ENCODE data around the gene SNRPA. TPM values are rescaled to one million over a fixed set of nuclear protein-coding genes. Genes with fewer than 3 reads are reported as not detected.
"Not testable (repeated sequence)": the region's sequence is repeated elsewhere in the genome, so short reads cannot be mapped to it uniquely, and the experiment has no call there.

SNRPA gene
- total RNA-seq, 1 donor, result 20.6 TPM

DNA sequence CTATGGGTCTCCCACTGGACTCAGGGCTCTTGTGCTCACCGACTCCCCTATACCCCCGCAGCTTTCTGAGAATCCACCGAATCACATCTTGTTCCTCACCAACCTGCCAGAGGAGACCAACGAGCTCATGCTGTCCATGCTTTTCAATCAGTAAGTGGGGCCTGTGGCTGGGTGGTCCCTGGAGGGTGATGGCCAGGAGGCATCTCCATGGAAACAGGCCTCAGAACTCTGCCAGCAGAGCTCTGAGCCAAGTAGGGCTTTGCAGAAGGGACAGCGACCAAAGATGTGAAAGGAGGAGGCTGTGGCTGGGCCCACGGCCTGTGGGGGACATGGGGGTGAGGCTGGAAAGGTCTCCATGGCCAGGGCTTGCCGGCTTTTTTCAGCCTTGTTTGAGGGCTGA is 12.5 kb downstream of the SNRPA start:
- H3K79me2 ChIP-seq (ENCODE audit: insufficient read depth, low read length), result peaks cover 4% of the 10 kb centered on the region
- H3K9me3 ChIP-seq (ENCODE audit: low read depth, low read length), result no peaks in the 10 kb centered on the region
- no peaks in the 10 kb centered on the region for H3K27me3 ChIP-seq (ENCODE audit: insufficient read depth, low read length)
- H3K27ac ChIP-seq (ENCODE audit: low read depth, low read length), result no peak overlapping the region
- peak; percentile 17 for DNase-seq (ENCODE audit: insufficient read length, low spot score, missing footprints)
- H2AFZ ChIP-seq (ENCODE audit: low read length), result no peak overlapping the region
- H3K4me1 ChIP-seq (ENCODE audit: insufficient read depth, low read length), result no peaks in the 10 kb centered on the region
- peaks cover 70% of the 10 kb centered on the region for H3K36me3 ChIP-seq (ENCODE audit: insufficient read depth, low read length)
- H3K4me2 ChIP-seq (ENCODE audit: insufficient read depth, low read length), result no peak overlapping the region
- TF ChIP-seq, protein P1, sequence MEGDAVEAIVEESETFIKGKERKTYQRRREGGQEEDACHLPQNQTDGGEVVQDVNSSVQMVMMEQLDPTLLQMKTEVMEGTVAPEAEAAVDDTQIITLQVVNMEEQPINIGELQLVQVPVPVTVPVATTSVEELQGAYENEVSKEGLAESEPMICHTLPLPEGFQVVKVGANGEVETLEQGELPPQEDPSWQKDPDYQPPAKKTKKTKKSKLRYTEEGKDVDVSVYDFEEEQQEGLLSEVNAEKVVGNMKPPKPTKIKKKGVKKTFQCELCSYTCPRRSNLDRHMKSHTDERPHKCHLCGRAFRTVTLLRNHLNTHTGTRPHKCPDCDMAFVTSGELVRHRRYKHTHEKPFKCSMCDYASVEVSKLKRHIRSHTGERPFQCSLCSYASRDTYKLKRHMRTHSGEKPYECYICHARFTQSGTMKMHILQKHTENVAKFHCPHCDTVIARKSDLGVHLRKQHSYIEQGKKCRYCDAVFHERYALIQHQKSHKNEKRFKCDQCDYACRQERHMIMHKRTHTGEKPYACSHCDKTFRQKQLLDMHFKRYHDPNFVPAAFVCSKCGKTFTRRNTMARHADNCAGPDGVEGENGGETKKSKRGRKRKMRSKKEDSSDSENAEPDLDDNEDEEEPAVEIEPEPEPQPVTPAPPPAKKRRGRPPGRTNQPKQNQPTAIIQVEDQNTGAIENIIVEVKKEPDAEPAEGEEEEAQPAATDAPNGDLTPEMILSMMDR (IDR thresholded peaks at IDR 0.05; ENCODE audit: extremely low read depth, low read depth, low read length), result no peak
- H3K4me3 ChIP-seq (ENCODE audit: insufficient read depth, low read length), result no peak overlapping the region
- no peaks in the 10 kb centered on the region for H4K20me1 ChIP-seq (ENCODE audit: insufficient read depth, low read length)

DNA sequence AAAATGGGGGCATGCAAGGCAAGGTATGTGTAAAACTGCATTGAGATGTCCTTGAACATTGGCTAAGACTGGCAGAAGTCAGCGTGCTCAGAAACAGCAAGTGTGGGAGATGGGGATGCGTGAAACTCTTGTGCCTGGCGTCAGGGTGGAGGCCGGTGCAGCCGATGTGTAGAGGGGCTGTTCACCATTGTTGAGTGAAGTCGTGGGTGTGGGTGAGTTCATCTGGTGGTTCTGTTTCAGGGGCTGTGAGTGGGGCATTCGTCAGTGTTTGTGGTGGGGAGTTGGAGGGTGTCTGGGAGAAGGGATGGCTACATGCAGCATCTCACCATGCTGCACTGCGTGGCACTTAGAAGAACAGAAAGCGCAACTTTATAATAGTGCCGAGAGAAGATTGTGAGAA is 13.0 kb downstream of the SNRPA start:
- Histone ChIP-seq H3K79me2 (ENCODE audit: insufficient read depth, low read length) (peaks cover 4% of the 10 kb centered on the region), H3K4me2 (ENCODE audit: insufficient read depth, low read length) (no peak overlapping the region), H4K20me1 (ENCODE audit: insufficient read depth, low read length) (no peaks in the 10 kb centered on the region), H3K27me3 (ENCODE audit: insufficient read depth, low read length) (no peaks in the 10 kb centered on the region), H3K36me3 (ENCODE audit: insufficient read depth, low read length) (peaks cover 67% of the 10 kb centered on the region), H3K27ac (ENCODE audit: low read depth, low read length) (no peak overlapping the region), H3K4me3 (ENCODE audit: insufficient read depth, low read length) (no peak overlapping the region), H3K9me3 (ENCODE audit: low read depth, low read length) (no peaks in the 10 kb centered on the region), H2AFZ (ENCODE audit: low read length) (no peak overlapping the region), H3K4me1 (ENCODE audit: insufficient read depth, low read length) (no peaks in the 10 kb centered on the region)
- TF ChIP-seq, protein P1 (IDR thresholded peaks at IDR 0.05; ENCODE audit: extremely low read depth, low read depth, low read length), result no peak
- peak; percentile 36 for DNase-seq (ENCODE audit: insufficient read length, low spot score, missing footprints)

DNA sequence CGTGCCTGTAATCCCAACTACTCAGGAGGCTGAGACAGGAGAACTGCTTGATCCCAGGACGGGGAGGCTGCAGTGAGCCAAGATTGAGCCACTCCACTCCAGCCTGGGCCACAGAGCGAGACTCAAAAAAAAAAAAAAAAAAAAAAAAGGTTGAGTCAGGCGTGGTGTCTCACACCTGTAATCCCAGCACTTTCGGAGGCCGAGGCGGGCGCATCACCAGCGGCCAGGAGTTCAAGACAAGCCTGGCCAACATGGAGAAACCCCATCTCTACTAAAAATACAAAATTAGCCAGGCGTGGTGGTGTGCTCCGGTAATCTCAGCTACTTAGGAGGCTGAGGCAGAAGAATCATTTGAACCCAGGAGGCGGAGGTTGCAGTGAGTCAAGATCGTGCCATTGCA is 15.4 kb downstream of the SNRPA start:
- DNase-seq (ENCODE audit: insufficient read length, low spot score, missing footprints); H3K4me1 ChIP-seq (ENCODE audit: insufficient read depth, low read length); H4K20me1 ChIP-seq (ENCODE audit: insufficient read depth, low read length); H3K4me2 ChIP-seq (ENCODE audit: insufficient read depth, low read length); H3K27ac ChIP-seq (ENCODE audit: low read depth, low read length); H3K79me2 ChIP-seq (ENCODE audit: insufficient read depth, low read length); H3K9me3 ChIP-seq (ENCODE audit: low read depth, low read length); H3K27me3 ChIP-seq (ENCODE audit: insufficient read depth, low read length); H2AFZ ChIP-seq (ENCODE audit: low read length); H3K4me3 ChIP-seq (ENCODE audit: insufficient read depth, low read length): not testable (repeated sequence)
- H3K36me3 ChIP-seq (ENCODE audit: insufficient read depth, low read length), result peaks cover 45% of the 10 kb centered on the region

DNA sequence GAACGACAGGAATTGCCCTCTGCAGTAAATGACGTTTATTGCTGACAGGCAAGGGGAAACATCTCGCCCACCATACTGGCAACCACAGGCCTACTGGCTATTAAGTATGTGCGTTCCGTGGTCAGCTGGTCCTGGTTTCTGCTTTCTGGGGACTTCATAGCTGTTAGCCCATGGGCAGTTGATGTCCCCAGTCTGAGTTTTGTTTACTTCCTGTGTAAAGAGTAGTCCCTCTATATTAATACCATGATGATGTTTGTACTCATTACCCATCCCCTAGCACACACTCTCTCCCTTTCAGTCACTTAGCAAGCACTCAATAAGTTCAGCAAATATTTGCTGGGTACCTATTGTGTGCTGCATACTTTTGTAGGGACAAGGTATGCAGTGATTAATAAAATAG is 17.9 kb downstream of the SNRPA start:
- TF ChIP-seq, protein P1 (IDR thresholded peaks at IDR 0.05; ENCODE audit: extremely low read depth, low read depth, low read length), result no peak
- peak overlapping the region; percentile 50 for H2AFZ ChIP-seq (ENCODE audit: low read length)
- no peaks in the 10 kb centered on the region for H3K27me3 ChIP-seq (ENCODE audit: insufficient read depth, low read length)
- peaks cover 21% of the 10 kb centered on the region for H3K36me3 ChIP-seq (ENCODE audit: insufficient read depth, low read length)
- H3K79me2 ChIP-seq (ENCODE audit: insufficient read depth, low read length), result no peaks in the 10 kb centered on the region
- H3K9me3 ChIP-seq (ENCODE audit: low read depth, low read length), result no peaks in the 10 kb centered on the region
- H4K20me1 ChIP-seq (ENCODE audit: insufficient read depth, low read length), result no peaks in the 10 kb centered on the region
- H3K4me2 ChIP-seq (ENCODE audit: insufficient read depth, low read length), result no peak overlapping the region
- DNase-seq (ENCODE audit: insufficient read length, low spot score, missing footprints), result peak; percentile 30
- H3K27ac ChIP-seq (ENCODE audit: low read depth, low read length), result no peak overlapping the region
- no peaks in the 10 kb centered on the region for H3K4me1 ChIP-seq (ENCODE audit: insufficient read depth, low read length)
- H3K4me3 ChIP-seq (ENCODE audit: insufficient read depth, low read length), result no peak overlapping the region

DNA sequence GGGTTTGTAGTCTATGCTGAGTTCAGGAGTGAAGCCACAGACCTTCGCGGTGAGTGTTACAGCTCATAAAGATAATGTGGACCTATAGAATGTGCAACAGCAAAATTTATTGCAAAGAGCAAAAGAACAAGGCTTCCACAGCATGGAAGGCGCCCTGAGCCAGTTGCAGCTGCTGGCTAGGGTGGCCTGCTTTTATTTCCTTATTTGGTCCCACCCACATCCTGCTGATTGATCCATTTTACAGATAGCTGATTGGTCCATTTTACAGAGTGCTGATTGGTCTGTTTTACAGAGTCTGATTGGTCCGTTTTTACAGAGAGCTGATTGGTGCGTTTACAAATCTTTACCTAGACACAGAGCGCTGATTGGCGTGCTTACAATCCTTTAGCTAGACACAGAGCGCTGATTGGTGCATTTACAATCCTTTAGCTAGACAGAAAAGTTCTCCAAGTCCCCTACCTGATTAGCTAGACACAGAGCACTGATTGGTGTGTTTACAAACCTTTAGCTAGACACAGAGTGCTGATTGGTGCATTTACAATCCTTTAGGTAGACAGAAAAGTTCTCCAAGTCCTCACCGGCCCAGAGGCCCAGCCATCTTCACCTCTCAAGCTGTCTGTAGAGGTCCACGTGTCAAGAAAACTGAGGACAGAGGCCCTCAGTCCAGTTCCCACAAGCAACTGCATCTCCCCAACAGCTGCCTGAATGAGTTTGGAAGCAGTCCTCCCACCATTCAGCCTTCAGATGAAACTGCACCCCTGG is 20.3 kb downstream of the SNRPA start:
- not testable (repeated sequence) for DNase-seq (ENCODE audit: insufficient read length, low spot score, missing footprints)

More for the DNA sequence above, 20.3 kb downstream of the SNRPA start:
- not testable (repeated sequence) for H2AFZ ChIP-seq (ENCODE audit: low read length); H3K79me2 ChIP-seq (ENCODE audit: insufficient read depth, low read length); H3K27me3 ChIP-seq (ENCODE audit: insufficient read depth, low read length); H4K20me1 ChIP-seq (ENCODE audit: insufficient read depth, low read length); H3K9me3 ChIP-seq (ENCODE audit: low read depth, low read length); H3K27ac ChIP-seq (ENCODE audit: low read depth, low read length); H3K4me2 ChIP-seq (ENCODE audit: insufficient read depth, low read length); H3K4me1 ChIP-seq (ENCODE audit: insufficient read depth, low read length); H3K36me3 ChIP-seq (ENCODE audit: insufficient read depth, low read length); H3K4me3 ChIP-seq (ENCODE audit: insufficient read depth, low read length)
